WTC11 (cell line): ENCODE data around the gene COQ7.

Experiments used
- SMAD3 ChIP-seq: sonication (generic); formaldehyde crosslinking; IDR thresholded peaks from 2 replicates; pipeline ENCODE4 v1.8.0; 2022; ENCODE audit warnings: missing genetic modification reagents, mild to moderate bottlenecking, borderline replicate concordance
- ZNF423 ChIP-seq: fragments of 250-450 bp; sonication (Bioruptor Pico); IDR thresholded peaks from 2 replicates; pipeline ENCODE4 v2.1.2; 2022; ENCODE audit warnings: mild to moderate bottlenecking, moderate library complexity
- TF ChIP-seq, protein P1 (sequence below): fragments of 200-600 bp; IDR thresholded peaks from 2 replicates; pipeline ENCODE4 v1.8.0; 2022; ENCODE audit warnings: antibody characterized with exemption
- TF ChIP-seq, protein P2 (sequence below): sonication (generic); formaldehyde crosslinking; IDR thresholded peaks from 2 replicates; pipeline ENCODE4 v1.8.1; 2023; ENCODE audit warnings: mild to moderate bottlenecking, missing genetic modification reagents

DNA sequence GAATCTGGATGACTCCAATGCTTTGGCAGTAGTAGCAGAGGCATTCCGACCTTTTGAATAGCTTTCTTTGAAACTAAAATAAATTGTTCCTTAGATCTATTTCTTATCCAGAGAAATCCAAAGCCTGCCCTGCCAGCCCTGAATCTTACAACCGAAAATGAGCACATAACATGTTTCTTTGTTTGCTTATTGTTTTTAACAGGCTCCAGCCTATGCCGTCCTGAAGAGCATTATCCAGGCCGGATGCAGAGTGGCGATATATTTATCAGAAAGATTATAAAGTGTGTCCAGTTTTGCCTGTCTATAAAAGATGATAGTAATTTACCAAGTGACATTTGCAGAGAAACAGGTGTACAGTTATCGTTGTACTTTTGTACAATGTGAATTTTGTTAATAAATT lies 10.5 kb downstream of the COQ7 start:
- TF ChIP-seq, protein P1, sequence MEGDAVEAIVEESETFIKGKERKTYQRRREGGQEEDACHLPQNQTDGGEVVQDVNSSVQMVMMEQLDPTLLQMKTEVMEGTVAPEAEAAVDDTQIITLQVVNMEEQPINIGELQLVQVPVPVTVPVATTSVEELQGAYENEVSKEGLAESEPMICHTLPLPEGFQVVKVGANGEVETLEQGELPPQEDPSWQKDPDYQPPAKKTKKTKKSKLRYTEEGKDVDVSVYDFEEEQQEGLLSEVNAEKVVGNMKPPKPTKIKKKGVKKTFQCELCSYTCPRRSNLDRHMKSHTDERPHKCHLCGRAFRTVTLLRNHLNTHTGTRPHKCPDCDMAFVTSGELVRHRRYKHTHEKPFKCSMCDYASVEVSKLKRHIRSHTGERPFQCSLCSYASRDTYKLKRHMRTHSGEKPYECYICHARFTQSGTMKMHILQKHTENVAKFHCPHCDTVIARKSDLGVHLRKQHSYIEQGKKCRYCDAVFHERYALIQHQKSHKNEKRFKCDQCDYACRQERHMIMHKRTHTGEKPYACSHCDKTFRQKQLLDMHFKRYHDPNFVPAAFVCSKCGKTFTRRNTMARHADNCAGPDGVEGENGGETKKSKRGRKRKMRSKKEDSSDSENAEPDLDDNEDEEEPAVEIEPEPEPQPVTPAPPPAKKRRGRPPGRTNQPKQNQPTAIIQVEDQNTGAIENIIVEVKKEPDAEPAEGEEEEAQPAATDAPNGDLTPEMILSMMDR: no peak
- TF ChIP-seq SMAD3 (CRISPR knock-in tag): no peak
- no peak for TF ChIP-seq ZNF423 (CRISPR knock-in tag)
- TF ChIP-seq, protein P2, sequence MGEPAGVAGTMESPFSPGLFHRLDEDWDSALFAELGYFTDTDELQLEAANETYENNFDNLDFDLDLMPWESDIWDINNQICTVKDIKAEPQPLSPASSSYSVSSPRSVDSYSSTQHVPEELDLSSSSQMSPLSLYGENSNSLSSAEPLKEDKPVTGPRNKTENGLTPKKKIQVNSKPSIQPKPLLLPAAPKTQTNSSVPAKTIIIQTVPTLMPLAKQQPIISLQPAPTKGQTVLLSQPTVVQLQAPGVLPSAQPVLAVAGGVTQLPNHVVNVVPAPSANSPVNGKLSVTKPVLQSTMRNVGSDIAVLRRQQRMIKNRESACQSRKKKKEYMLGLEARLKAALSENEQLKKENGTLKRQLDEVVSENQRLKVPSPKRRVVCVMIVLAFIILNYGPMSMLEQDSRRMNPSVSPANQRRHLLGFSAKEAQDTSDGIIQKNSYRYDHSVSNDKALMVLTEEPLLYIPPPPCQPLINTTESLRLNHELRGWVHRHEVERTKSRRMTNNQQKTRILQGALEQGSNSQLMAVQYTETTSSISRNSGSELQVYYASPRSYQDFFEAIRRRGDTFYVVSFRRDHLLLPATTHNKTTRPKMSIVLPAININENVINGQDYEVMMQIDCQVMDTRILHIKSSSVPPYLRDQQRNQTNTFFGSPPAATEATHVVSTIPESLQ: no peak
